Kasumi-1 (cell line): ENCODE measurements around the gene MTMR10.

ENCODE experiments used
- DNase-seq, 2 experiments: peaks; one replicate each; lab custom pipeline; 2025; lab: John Stamatoyannopoulos, UW

Gene MTMR10

DNA sequence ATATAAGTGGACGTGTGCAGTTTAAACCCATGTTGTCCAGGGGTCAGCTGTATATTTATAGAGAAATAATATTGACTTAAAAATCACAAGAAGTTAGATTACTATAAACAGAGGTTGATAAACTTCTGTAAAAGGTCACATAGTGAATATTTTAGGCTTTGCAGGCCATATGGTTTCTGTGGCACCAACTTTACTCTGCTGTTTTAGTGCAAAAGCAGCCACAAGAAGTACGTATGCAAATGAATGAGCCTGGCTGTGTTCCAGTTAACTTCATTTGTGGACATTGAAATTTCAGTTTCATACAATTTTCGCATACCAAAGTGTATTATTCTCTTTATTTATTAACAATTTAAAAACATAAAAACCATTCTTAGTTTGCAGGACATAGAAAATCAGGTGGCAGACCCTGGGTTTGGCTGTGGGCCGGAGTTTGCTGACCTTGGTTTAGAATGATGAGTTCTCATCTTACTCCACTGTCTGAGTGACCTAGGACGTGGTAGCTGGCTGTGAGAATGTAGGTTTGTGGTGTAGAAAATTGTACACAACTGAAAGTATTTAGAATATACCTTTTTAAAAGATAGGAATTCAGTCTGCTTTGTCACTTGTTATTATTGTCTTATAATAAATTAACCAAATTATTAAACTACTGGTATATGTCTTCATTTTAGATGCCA is 71.4 kb downstream of the MTMR10 start:
- no peak for DNase-seq

DNA sequence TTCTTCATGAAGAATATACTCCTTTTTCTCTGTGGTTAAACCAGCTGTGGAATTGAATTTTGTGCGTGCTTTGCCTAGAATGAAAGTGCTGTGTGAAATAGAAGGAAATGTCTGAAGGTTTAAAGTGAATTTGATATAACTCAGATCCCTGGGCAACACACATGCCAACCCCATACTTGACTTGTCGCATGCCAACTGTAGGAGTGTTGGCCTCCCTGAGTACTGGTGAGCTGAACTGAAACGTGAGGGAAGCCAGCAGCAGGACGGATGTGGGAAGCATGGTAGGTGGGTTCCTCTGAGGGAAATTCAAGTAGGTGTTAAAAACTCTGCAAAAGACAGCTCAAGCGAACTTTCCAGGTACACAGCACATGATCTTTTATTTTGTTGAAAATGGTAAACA is 73.1 kb downstream of the MTMR10 start:
- no peak for DNase-seq

DNA sequence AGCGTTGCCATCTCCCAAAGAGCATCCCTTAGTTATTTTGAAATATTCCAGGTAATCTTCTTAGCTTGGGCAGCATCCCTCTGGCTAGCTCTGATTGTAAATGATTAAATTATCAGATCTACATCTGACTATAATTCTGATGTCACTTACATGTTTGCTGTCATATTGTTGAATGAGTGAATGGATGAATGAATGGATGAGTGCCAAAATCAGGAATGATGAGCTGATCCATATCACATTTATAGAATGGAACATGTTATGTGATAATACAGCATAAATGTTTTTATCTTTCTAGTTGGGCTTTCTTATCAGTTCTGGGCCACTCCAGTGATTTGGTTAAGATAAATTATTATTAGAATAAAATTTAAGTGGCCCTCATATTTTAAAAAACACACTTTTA is 73.8 kb downstream of the MTMR10 start:
- DNase-seq: no peak

DNA sequence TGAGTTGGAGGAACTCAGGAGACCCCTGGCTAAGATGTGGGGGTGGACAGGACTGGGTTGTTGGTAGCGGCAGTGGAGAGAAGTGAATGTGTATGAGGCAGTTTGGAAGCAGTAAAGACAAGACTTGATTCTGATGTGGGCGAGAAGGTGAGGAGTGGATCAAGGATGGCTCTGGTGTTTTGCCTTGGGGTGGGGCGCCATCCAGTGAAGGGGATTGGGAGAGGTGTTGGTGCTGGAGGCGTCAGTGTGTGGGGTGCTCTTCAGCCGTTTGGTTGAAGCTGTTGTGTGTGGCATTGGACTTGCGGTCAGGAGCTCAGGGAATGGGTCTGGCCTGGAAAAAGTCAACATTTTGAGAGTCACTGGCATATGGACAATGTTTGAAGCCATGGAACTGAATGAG is 74.4 kb downstream of the MTMR10 start:
- no peak for DNase-seq

DNA sequence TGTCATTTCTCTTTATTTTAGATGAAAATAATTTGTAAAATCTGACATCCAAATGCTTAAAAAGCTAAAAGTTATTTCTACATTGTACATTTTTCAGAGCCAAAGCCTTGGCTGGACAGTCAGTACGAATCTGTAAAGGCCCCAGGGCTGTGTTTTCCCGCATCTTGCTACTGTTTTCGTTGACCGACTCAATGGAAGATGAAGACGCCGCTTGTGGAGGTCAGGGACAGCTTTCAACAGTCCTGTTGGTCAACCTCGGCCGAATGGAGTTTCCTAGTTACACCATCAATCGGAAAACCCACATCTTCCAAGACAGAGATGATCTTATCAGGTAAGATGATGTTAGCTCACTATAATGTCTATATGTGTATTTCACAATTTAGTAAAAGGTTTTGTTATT is 77.7 kb downstream of the MTMR10 start:
- no peak for DNase-seq

DNA sequence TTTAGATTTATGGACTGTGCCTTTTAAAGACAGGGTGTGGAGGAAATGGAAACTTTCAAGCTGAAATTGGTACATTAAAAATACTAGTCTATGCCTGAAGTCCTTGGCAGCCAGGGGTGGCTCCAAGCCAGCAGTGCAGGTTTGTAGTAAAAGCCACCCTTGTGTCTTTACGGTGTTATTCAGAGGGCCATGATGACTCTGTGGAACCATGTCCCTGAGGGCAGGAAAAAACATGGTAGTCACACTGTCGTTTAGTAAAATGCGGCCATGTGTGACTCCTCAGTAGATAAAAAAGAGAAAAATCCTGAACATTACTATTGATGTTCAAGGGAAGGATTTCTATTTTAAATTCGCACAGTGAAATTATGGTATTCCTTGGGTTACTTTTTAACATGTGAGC is 85.1 kb downstream of the MTMR10 start:
- DNase-seq: no peak

DNA sequence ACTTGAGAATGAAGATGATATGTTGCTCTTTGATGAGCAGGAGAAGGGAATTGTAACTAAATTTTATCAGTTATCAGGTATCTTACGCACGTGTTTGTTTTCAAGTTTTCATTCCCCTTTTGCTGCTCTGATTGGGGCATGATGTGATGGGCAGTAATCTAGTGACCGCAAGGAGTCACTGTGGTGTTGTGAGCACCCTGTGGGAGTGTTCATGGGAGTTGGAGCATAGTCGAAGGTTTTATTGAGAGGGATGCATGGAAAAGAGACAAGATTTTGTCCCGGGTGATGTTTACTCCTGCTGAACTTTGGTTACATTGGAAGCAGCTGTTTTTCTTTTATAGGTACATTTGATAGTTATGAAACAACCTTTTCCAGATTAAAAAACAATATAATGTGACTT is 85.6 kb downstream of the MTMR10 start:
- no peak for DNase-seq

DNA sequence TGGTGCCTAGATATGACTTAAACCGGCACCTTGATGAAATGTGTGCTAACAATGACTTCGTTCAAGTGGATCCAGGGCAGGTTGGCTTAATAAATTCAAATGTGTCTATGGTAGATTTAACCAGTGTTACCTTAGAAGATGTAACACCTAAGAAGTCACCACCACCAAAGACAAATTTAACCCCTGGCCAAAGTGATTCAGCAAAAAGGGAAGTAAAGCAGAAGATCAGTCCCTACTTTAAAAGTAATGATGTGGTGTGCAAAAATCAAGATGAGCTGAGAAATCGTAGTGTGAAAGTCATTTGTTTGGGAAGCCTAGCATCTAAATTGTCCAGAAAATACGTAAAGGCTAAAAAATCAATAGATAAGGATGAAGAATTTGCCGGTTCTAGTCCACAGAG is 86.6 kb downstream of the MTMR10 start:
- no peak for DNase-seq

DNA sequence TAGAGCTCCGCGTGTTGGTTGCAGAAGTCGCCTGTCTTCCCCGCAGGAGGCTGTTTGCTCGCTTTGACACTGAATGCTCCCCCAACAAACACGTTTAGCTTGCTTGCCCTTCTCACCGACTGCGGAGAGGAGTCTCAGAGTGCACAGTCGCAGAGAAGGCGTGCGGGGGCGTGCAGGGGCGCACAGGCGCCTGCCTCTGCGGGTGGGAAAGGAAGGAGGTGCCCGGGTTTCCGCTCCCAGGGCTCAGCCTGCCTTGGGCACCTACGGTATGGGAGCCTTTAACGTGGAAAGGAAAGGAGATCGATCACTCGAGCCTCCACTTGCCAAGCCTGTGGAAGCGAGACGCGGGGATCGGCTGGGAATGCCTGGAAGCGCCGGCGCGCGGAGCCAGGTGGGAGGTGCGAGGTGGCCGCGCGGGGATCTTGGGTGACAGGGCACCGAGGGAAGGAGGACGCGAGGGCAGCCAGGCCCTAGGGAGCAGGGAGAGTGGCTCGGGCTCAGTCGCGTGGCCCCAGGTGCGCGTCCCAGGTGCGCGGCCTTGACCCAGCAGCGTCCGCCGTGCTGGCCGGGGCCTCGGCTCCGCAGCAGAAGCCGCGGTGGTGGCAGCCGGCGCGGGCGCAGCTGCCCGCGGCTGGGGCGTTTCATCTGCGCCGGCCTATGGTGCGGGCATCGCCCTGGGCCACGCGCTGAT is 87.8 kb downstream of the MTMR10 start, which contains the start of gene FAN1:
TSS of gene FAN1 (plus strand) at position 419 of the 691 bp plus-strand sequence. CDS start 749 bp downstream, outside the sequence.
- peak; percentile 68 to 70 for DNase-seq

DNA sequence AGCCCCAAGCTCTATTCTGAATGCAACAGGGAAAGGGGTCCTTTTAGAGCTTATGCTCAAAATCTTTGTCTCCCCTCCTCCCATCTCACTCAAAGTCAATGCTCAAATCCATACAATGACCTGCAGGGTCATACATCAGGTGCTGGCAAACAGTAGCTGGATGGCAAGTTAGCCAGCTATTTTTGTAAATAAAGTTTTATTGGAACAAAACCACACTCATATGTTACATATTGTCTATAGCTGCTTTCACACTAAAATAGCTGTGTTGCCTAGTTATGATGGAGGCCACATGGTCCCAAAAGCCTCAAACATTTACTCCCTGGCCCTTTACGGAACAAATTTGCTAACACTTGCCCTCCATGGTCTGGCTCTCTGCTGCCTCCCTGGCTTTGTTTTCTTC is 89.5 kb downstream of the MTMR10 start:
- DNase-seq: no peak

DNA sequence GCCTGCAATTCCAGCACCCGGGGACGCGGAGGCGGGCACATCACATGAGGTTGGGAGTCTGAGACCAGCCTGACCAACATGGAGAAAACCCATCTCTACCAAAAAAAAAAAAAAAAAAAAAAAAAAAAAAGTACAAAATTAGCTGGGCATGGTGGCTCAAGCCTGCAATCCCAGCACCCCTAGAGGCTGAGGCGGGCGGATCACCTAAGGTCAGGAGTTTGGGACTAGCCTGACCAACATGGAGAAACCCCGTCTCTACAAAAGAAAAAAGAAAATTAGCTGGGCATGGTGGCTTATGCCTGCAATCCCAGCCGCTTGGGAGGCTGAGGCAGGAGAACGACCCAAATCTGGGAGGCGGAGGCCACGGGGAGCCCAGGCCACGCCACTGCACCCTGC is 95.2 kb downstream of the MTMR10 start:
- no peak for DNase-seq

DNA sequence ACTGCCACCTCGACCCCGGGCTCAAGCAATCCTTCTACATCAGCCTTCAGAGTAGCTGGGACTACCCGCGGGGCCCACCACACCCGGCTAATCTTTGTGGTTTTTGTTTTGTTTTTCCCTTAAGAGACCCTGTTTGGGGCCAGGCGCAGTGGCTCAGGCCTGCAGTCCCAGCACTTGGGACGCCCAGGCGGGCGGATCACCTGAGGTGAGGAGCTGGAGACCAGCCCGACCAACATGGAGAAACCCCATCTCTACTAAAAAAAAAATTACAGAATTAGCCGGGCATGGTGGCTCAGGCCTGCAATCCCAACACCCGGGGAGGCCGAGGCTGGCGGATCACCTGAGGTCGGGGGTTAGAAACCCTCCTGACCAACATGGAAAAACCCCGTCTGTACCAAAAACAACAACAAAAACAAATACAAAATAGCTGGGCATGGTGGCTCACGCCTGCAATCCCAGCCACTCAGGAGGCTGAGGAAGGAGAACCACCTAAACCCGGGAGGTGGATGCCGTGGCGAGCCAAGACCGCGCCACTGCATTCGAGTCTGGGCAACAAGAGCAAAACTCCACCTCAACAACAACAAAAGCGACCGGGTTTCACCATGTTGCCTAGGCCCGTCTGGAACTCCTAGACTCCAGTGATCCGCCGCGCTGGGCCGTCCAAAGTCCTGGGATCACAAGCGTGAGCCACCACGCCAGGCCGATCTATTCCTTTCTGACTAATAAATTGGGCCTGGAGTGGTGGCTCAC is 95.8 kb downstream of the MTMR10 start:
- no peak for DNase-seq

DNA sequence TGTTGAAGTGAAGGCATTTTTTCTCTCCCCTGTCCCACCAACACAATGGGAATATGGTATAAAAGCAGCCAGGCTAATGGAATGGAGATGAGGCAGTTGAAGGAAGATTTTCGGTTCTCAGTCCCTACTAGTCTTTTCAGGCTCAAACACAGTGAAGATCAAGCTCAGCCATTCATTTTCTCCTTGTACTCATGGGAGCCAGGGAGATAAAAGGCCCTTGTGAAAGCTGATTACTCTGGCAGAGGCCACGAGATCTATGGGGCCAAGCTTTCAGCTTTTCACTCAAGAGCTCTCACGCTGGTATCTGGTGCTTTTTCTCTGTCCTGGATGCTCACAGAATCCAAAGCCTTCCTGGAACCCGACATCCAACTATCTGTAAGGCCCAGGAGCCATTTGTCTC is 102.2 kb downstream of the MTMR10 start:
- no peak for DNase-seq
